Naive thymus-derived CD4-positive, alpha-beta T cell (primary cell): Measurements from ENCODE around the gene MIOS. TPM values are rescaled to one million over a fixed set of nuclear protein-coding genes. Genes with fewer than 3 reads are reported as not detected.

Experiments used
- ATAC-seq: fragments of 150-1000 bp; cut with Tn5 transposase; 2 replicates; pipeline ENCODE4 v1.10.0; 2021; ENCODE audit warnings: mild to moderate bottlenecking, moderate library complexity
- CTCF ChIA-PET: fragments of 350-600 bp; sonication (Branson Sonifier 250); formaldehyde crosslinking; loops from one replicate; lab custom pipeline; 2021; ENCODE audit warnings: antibody characterized with exemption; lab: Charles Lee
- POLR2A ChIA-PET: fragments of 350-600 bp; sonication (Branson Sonifier 250); formaldehyde crosslinking; loops from one replicate; lab custom pipeline; 2021; ENCODE audit warnings: antibody characterized with exemption, inconsistent platforms; lab: Charles Lee
- DNase-seq, 9 donors: peaks; one replicate each; pipeline versions ENCODE4 v3.0.0 to v3.0.0-alpha.2; 2020 to 2022; ENCODE audit warnings: mixed read lengths in 1 of 9
- H3K27ac ChIP-seq: one replicate; pipeline ENCODE4 v1.7.0; 2013; ENCODE audit warnings: mild to moderate bottlenecking, low read depth, low read length, moderate library complexity
- H3K27me3 ChIP-seq, 2 donors: one replicate each; pipeline ENCODE4 v1.7.0; 2013; ENCODE audit warnings: low read length in 2 of 2, mild to moderate bottlenecking in 2 of 2, moderate library complexity in 2 of 2; ENCODE audit not compliant: control insufficient read depth in 2 of 2, insufficient read depth in 2 of 2
- H3K36me3 ChIP-seq, 3 experiments: 1 replicate in 2 of 3; 2 replicates in 1 of 3; pipeline ENCODE4 v1.7.0; 2013; ENCODE audit warnings: low read length in 3 of 3, mild to moderate bottlenecking in 3 of 3, moderate library complexity in 1 of 3; ENCODE audit not compliant: insufficient read depth in 3 of 3, control insufficient read depth in 2 of 3
- H3K4me1 ChIP-seq, 2 donors: one replicate each; pipeline ENCODE4 v1.7.0; 2013; ENCODE audit warnings: low read length in 2 of 2, mild to moderate bottlenecking in 2 of 2, moderate library complexity in 1 of 2; ENCODE audit not compliant: control insufficient read depth in 2 of 2, insufficient read depth in 2 of 2
- H3K4me3 ChIP-seq: 2 replicates; pipeline ENCODE4 v1.7.0; 2013; ENCODE audit warnings: mild to moderate bottlenecking, low read length
- H3K9me3 ChIP-seq, 3 experiments: 1 replicate in 2 of 3; 2 replicates in 1 of 3; pipeline ENCODE4 v1.7.0; 2013; ENCODE audit warnings: low read length in 3 of 3; ENCODE audit not compliant: control insufficient read depth in 2 of 3
- H3K27ac Mint-ChIP-seq, 9 donors: one replicate each; pipeline ENCODE4 v1.8.0; 2020 to 2022; ENCODE audit warnings: mixed read lengths in 9 of 9, mild to moderate bottlenecking in 8 of 9, moderate library complexity in 5 of 9, inconsistent platforms in 2 of 9
- H3K27me3 Mint-ChIP-seq, 5 donors: one replicate each; pipeline ENCODE4 v1.8.0; 2021 to 2022; ENCODE audit warnings: mixed read lengths in 5 of 5, mild to moderate bottlenecking in 1 of 5
- H3K36me3 Mint-ChIP-seq, 5 donors: one replicate each; pipeline ENCODE4 v1.8.0; 2020 to 2022; ENCODE audit warnings: mixed read lengths in 5 of 5, mild to moderate bottlenecking in 3 of 5, inconsistent platforms in 1 of 5
- H3K4me1 Mint-ChIP-seq, 7 donors: one replicate each; pipeline ENCODE4 v1.8.0; 2020 to 2022; ENCODE audit warnings: mixed read lengths in 7 of 7, mild to moderate bottlenecking in 3 of 7, inconsistent platforms in 1 of 7
- H3K4me3 Mint-ChIP-seq, 10 donors: one replicate each; pipeline ENCODE4 v1.8.0; 2020 to 2022; ENCODE audit warnings: mild to moderate bottlenecking in 10 of 10, mixed read lengths in 10 of 10, moderate library complexity in 6 of 10, inconsistent platforms in 2 of 10
- H3K9me3 Mint-ChIP-seq, 11 donors: one replicate each; pipeline ENCODE4 v1.8.0; 2020 to 2022; ENCODE audit warnings: mixed read lengths in 11 of 11, mild to moderate bottlenecking in 4 of 11, inconsistent platforms in 1 of 11, moderate library complexity in 1 of 11
- intact Hi-C, 2 donors: fragments of 100-400 bp; cut with micrococcal nuclease; formaldehyde crosslinking; loops; one replicate each; pipeline ENCODE4 v1.15.1; 2023
- polyA plus RNA-seq, 2 donors: library from polyadenylated mRNA; unstranded; fragments of 300-500 nt; fragmentation: Illumina TruSeq; gene quantifications; one replicate each; pipeline ENCODE4 v1.2.3, GENCODE V29; 2021
- total RNA-seq, 6 experiments: library from RNA in 5 of 6; stranded (reverse) in 5 of 6; gene quantifications; 1 replicate in 5 of 6; 2 replicates in 1 of 6; pipeline ENCODE4 v1.2.3 and lab custom pipeline; 2021 to 2026

The MIOS gene
- total and polyA plus RNA-seq, 7 experiments from 2014 or later = 15.6 to 31.7 (median 27.5) TPM

DNA sequence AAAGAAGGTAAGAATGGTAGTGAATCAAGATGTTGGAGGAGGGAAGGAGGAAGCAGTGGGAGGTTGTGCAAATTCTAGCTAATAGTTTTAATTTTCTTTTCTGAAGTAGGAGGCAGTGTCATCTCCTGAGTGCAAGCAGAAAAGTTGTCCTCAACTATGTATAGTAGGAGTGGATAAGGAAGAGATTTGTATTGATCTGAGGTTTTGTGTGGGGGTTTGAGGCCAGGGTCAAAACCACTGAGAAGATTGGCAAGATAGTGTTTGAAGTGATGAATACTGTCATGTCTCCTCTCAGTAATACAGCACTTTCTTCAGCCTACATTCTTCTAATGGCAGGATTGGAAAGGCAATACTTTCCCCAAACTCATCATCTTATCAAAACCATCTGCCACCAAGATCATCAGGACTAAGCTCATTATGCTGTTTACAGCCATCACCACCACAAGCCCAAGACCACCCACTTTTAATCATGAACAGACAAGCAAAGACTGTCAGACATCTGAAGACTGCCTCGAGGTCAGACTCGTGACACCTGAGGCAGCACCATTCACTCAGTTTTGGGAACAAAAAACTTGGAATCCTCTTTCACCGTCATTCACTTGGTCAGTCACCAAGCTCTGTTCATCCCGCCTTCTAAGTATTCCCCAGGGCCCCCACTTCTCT lies 1.5 kb upstream of the MIOS start:
- intact Hi-C loops = loop anchor here (5.0 to 10.0 kb wide), 4 partner anchors 200 to 1293 kb away; partner anchors contain the start of genes CYTH3 (in 1 of the 2) and ZDHHC4 (in 1 of the 2)
- CTCF ChIA-PET = no interaction called here
- DNase-seq (peak in 1 of 9 donors; percentile 57), ATAC-seq (no peak)
- H3K27ac ChIP-seq = no peak overlapping the region
- no peaks in the 10 kb centered on the region for H3K36me3 ChIP-seq
- POLR2A ChIA-PET = interaction anchor here (0.6 to 1.1 kb wide), 3 partner anchors 49 to 404 kb away, joined by 3 to 5 read pairs (median 3); no protein-coding TSS in a partner anchor
- peaks cover 20 to 33% (median 29%) of the 10 kb centered on the region in 7 donors for H3K4me1 Mint-ChIP-seq
- peaks cover 0 to 8% (median 3%) of the 10 kb centered on the region in 5 donors for H3K36me3 Mint-ChIP-seq
- no peaks in the 10 kb centered on the region for H3K27me3 ChIP-seq
- H3K9me3 Mint-ChIP-seq = peaks cover 0 to 2% (median 0%) of the 10 kb centered on the region in 11 donors
- peaks cover 27 to 29% of the 10 kb centered on the region in 2 donors for H3K4me1 ChIP-seq
- H3K4me3 Mint-ChIP-seq = no peak overlapping the region
- H3K27ac Mint-ChIP-seq = no peak overlapping the region
- H3K4me3 ChIP-seq = no peak overlapping the region
- peaks cover 0 to 3% (median 0%) of the 10 kb centered on the region in 5 donors for H3K27me3 Mint-ChIP-seq
- H3K9me3 ChIP-seq = no peaks in the 10 kb centered on the region

- H3K4me1 Mint-ChIP-seq = peaks cover 21 to 41% (median 37%) of the 10 kb centered on the region in 7 donors
- POLR2A ChIA-PET = interaction anchor here (0.6 to 1.1 kb wide), 3 partner anchors 297 to 383 kb away, joined by 3 to 5 read pairs (median 4); no protein-coding TSS in a partner anchor
- H3K36me3 ChIP-seq = no peaks in the 10 kb centered on the region
- CTCF ChIA-PET = interaction anchor here (0.7 kb wide), 1 partner anchor 865 kb away, joined by 3 read pairs; no protein-coding TSS in a partner anchor
- no peak for ATAC-seq
- intact Hi-C loops = loop anchor here (1.0 to 10.0 kb wide), 9 partner anchors 74 to 1294 kb away; partner anchors contain the start of genes C1GALT1 (in 2 of the 2), CYTH3 (in 1 of the 2), GLCCI1 (in 1 of the 2) and UMAD1 (in 1 of the 2)
- no peak overlapping the region for H3K27ac Mint-ChIP-seq
- peaks cover 27 to 29% of the 10 kb centered on the region in 2 donors for H3K4me1 ChIP-seq
- H3K36me3 Mint-ChIP-seq = peaks cover 0 to 10% (median 0%) of the 10 kb centered on the region in 5 donors
- H3K27me3 Mint-ChIP-seq = no peaks in the 10 kb centered on the region
- H3K4me3 ChIP-seq = peak overlapping the region; percentile 77
- H3K4me3 Mint-ChIP-seq = no peak overlapping the region
- peaks cover 0 to 2% (median 0%) of the 10 kb centered on the region in 11 donors for H3K9me3 Mint-ChIP-seq
- no peak for DNase-seq
- H3K27me3 ChIP-seq = no peaks in the 10 kb centered on the region
- H3K9me3 ChIP-seq = no peaks in the 10 kb centered on the region
- peak overlapping the region; percentile 98 for H3K27ac ChIP-seq
Measured at GRCh38 chr7:7565746-7566650, 686 bp upstream of the MIOS start.

- Mint-ChIP-seq H3K27ac (peak overlapping the region; percentile 80 to 91 (median 85)), H3K27me3 (no peaks in the 10 kb centered on the region), H3K4me1 (peaks cover 21 to 47% (median 37%) of the 10 kb centered on the region in 7 donors), H3K4me3 (peak overlapping the region in 9 of 10 donors; percentile 75 to 92 (median 86)), H3K9me3 (no peaks in the 10 kb centered on the region), H3K36me3 (peaks cover 4 to 17% (median 6%) of the 10 kb centered on the region in 5 donors)
- no peaks in the 10 kb centered on the region for H3K9me3 ChIP-seq
- peak overlapping the region; percentile 77 for H3K4me3 ChIP-seq
- ChIA-PET CTCF (interaction anchor here (1.3 kb wide), 1 partner anchor 465 kb away, joined by 4 read pairs; no protein-coding TSS in a partner anchor), POLR2A (interaction anchor here (0.6 to 2.1 kb wide), 7 partner anchors 8 to 402 kb away, joined by 3 to 8 read pairs (median 5); partner anchors contain the start of genes C1GALT1 and UMAD1)
- H3K27me3 ChIP-seq = no peaks in the 10 kb centered on the region
- ATAC-seq (no peak), DNase-seq (no peak)
- H3K4me1 ChIP-seq = peaks cover 27 to 29% of the 10 kb centered on the region in 2 donors
- peak overlapping the region; percentile 98 for H3K27ac ChIP-seq
- no peaks in the 10 kb centered on the region for H3K36me3 ChIP-seq
- intact Hi-C loops = loop anchor here (1.0 to 10.0 kb wide), 9 partner anchors 72 to 1296 kb away; partner anchors contain the start of genes CYTH3 (in 1 of the 2), GLCCI1 (in 1 of the 2), UMAD1 (in 1 of the 2) and ZDHHC4 (in 1 of the 2)
Measured at GRCh38 chr7:7567898-7568531, 1.3 kb downstream of the MIOS start.

DNA sequence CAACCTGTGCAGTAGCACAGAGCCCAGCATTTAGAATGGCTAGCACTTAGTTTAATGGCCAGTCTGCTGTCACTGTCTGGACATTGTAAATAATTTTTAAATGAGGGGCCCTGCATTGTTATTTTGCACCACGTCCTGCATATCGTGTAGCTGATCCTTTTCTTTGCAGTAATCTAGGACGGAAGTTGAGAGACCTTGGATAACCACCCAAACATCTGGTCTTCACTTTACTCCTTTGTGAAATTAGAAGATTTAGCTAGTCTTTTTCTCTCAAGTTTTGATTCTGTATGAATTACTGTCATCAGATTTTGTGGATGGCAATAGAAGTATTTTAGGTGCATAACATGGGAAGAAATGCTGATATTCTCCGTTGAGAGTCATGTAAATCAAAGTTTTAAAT lies 1.9 kb downstream of the MIOS start:
- POLR2A ChIA-PET = interaction anchor here (0.7 to 2.1 kb wide), 5 partner anchors 8 to 402 kb away, joined by 3 to 8 read pairs (median 5); partner anchors contain the start of genes C1GALT1 and UMAD1
- H3K4me1 Mint-ChIP-seq = peaks cover 21 to 50% (median 37%) of the 10 kb centered on the region in 7 donors
- intact Hi-C loops = loop anchor here (5.0 to 10.0 kb wide), 4 partner anchors 196 to 1296 kb away; partner anchors contain the start of genes CYTH3 (in 1 of the 2) and ZDHHC4 (in 1 of the 2)

GRCh38 chr7:7569081-7569527 lies 2.4 kb downstream of the MIOS start:
- ATAC-seq (peak; percentile 36), DNase-seq (peak in 7 of 9 donors; percentile 37 to 55 (median 43))
- Mint-ChIP-seq H3K27ac (peak overlapping the region; percentile 81 to 91 (median 85)), H3K4me3 (peak overlapping the region in 9 of 10 donors; percentile 75 to 92 (median 86)), H3K27me3 (no peaks in the 10 kb centered on the region), H3K9me3 (no peaks in the 10 kb centered on the region), H3K4me1 (peaks cover 21 to 55% (median 39%) of the 10 kb centered on the region in 7 donors), H3K36me3 (peaks cover 7 to 22% (median 15%) of the 10 kb centered on the region in 5 donors)
- Histone ChIP-seq H3K27ac (peak overlapping the region; percentile 98), H3K4me1 (peaks cover 27 to 29% of the 10 kb centered on the region in 2 donors), H3K27me3 (no peaks in the 10 kb centered on the region), H3K9me3 (no peaks in the 10 kb centered on the region), H3K4me3 (peak overlapping the region; percentile 21), H3K36me3 (no peaks in the 10 kb centered on the region)
- ChIA-PET POLR2A (interaction anchor here (0.6 to 2.1 kb wide), 4 partner anchors 72 to 438 kb away, joined by 3 to 8 read pairs (median 6); partner anchors contain the start of genes C1GALT1 and UMAD1), CTCF (interaction anchor here (1.3 kb wide), 1 partner anchor 466 kb away, joined by 4 read pairs; no protein-coding TSS in a partner anchor)
- intact Hi-C loops = loop anchor here (1.0 to 10.0 kb wide), 5 partner anchors 196 to 1297 kb away; partner anchors contain the start of genes CYTH3 (in 1 of the 2) and ZDHHC4 (in 1 of the 2)

More for the DNA sequence above, 1.9 kb downstream of the MIOS start:
- no peaks in the 10 kb centered on the region for H3K27me3 ChIP-seq
- ATAC-seq (no peak), DNase-seq (no peak)
- peak overlapping the region; percentile 77 for H3K4me3 ChIP-seq
- H3K4me1 ChIP-seq = peaks cover 27 to 29% of the 10 kb centered on the region in 2 donors
- CTCF ChIA-PET = interaction anchor here (1.3 kb wide), 1 partner anchor 465 kb away, joined by 4 read pairs; no protein-coding TSS in a partner anchor
- Mint-ChIP-seq H3K36me3 (peaks cover 7 to 17% (median 9%) of the 10 kb centered on the region in 5 donors), H3K27ac (peak overlapping the region; percentile 81 to 91 (median 85)), H3K4me3 (peak overlapping the region in 9 of 10 donors; percentile 75 to 92 (median 86)), H3K9me3 (no peaks in the 10 kb centered on the region), H3K27me3 (no peaks in the 10 kb centered on the region)
- H3K9me3 ChIP-seq = no peaks in the 10 kb centered on the region
- H3K36me3 ChIP-seq = no peaks in the 10 kb centered on the region
- H3K27ac ChIP-seq = peak overlapping the region; percentile 98
